Measurements from ENCODE around the gene MTRF1L.

DNA sequence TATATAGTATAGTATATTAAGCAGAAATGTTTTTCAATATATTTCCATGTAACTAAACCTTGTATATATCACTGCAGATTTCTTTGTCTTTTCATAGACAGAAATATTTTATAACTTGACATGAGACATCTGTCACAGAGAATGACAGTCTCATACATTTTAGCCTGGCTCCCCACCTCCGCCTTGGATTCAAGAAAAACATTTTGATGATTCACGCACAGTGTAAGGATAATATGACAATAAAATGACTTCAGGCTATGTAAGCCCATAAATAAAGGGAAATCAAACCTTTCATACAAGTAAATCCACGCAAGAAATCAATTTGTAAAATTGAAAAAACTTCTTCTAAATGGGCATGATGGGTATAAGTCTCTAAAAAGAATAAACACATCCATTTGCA, 56.0 kb downstream of the MTRF1L start:
- no peak for TF ChIP-seq ZFP30 (CRISPR knock-in tag; IDR thresholded peaks at IDR 0.05)
- TF ChIP-seq, protein P1, sequence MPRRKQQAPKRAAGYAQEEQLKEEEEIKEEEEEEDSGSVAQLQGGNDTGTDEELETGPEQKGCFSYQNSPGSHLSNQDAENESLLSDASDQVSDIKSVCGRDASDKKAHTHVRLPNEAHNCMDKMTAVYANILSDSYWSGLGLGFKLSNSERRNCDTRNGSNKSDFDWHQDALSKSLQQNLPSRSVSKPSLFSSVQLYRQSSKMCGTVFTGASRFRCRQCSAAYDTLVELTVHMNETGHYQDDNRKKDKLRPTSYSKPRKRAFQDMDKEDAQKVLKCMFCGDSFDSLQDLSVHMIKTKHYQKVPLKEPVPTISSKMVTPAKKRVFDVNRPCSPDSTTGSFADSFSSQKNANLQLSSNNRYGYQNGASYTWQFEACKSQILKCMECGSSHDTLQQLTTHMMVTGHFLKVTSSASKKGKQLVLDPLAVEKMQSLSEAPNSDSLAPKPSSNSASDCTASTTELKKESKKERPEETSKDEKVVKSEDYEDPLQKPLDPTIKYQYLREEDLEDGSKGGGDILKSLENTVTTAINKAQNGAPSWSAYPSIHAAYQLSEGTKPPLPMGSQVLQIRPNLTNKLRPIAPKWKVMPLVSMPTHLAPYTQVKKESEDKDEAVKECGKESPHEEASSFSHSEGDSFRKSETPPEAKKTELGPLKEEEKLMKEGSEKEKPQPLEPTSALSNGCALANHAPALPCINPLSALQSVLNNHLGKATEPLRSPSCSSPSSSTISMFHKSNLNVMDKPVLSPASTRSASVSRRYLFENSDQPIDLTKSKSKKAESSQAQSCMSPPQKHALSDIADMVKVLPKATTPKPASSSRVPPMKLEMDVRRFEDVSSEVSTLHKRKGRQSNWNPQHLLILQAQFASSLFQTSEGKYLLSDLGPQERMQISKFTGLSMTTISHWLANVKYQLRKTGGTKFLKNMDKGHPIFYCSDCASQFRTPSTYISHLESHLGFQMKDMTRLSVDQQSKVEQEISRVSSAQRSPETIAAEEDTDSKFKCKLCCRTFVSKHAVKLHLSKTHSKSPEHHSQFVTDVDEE (CRISPR knock-in tag; IDR thresholded peaks at IDR 0.05) = no peak
